Activated CD4-positive, CD25-positive, alpha-beta regulatory T cell (primary cell): ENCODE results near the gene ERP44.
"Not testable (repeated sequence)": the region's sequence is repeated elsewhere in the genome, so short reads cannot be mapped to it uniquely, and the experiment has no call there.

Experiments
- DNase-seq, 4 experiments: peaks; one replicate each; lab custom pipeline; 2025; lab: John Stamatoyannopoulos, UW

The ERP44 gene

GRCh38 chr9:100011062-100011681 is 87.6 kb downstream of the ERP44 start:
- peak in 2 of 4 experiments; percentile 1 to 6 for DNase-seq

GRCh38 chr9:99999797-100000196 is 99.0 kb downstream of the ERP44 start:
- no peak for DNase-seq

- no peak for DNase-seq
Observed at GRCh38 chr9:99998866-99999265, 99.9 kb downstream of the ERP44 start.

GRCh38 chr9:99998266-99998665 is 100.5 kb downstream of the ERP44 start:
- no peak for DNase-seq

- DNase-seq, result not testable (repeated sequence)
Observed at GRCh38 chr9:99990508-99990907, 108.3 kb downstream of the ERP44 start.

- DNase-seq, result no peak
Observed at GRCh38 chr9:99986642-99987041, 112.2 kb downstream of the ERP44 start.

GRCh38 chr9:99980598-99980997 is 118.2 kb downstream of the ERP44 start:
- DNase-seq, result no peak

- DNase-seq, result no peak
Observed at GRCh38 chr9:99978221-99978620, 120.6 kb downstream of the ERP44 start.

GRCh38 chr9:99977033-99977792 is 121.6 kb downstream of the ERP44 start:
- DNase-seq, result no peak

- no peak for DNase-seq
Observed at GRCh38 chr9:99973455-99973854, 125.3 kb downstream of the ERP44 start.

GRCh38 chr9:99971410-99971809 is 127.4 kb downstream of the ERP44 start:
- DNase-seq, result no peak

- no peak for DNase-seq
Observed at GRCh38 chr9:99970481-99970880, 128.3 kb downstream of the ERP44 start.

- no peak for DNase-seq
Observed at GRCh38 chr9:99967457-99967856, 131.3 kb downstream of the ERP44 start.

- no peak for DNase-seq
Observed at GRCh38 chr9:99966716-99967115, 132.1 kb downstream of the ERP44 start.

- no peak for DNase-seq
Observed at GRCh38 chr9:99966001-99966400, 132.8 kb downstream of the ERP44 start.

GRCh38 chr9:99964336-99964735 is 134.5 kb downstream of the ERP44 start:
- no peak for DNase-seq

GRCh38 chr9:99962680-99963261 is 136.0 kb downstream of the ERP44 start:
- DNase-seq, result no peak

- DNase-seq, result no peak
Observed at GRCh38 chr9:99955606-99956005, 143.2 kb downstream of the ERP44 start.

- no peak for DNase-seq
Observed at GRCh38 chr9:99954819-99955218, 144.0 kb downstream of the ERP44 start.

GRCh38 chr9:99953861-99954507 is 144.8 kb downstream of the ERP44 start:
- no peak for DNase-seq

- no peak for DNase-seq
Observed at GRCh38 chr9:99948896-99949295, 149.9 kb downstream of the ERP44 start.

GRCh38 chr9:99948482-99948881 is 150.3 kb downstream of the ERP44 start:
- DNase-seq, result no peak

GRCh38 chr9:99947395-99947794 is 151.4 kb downstream of the ERP44 start:
- DNase-seq, result no peak
